C4-2B (cell line): ENCODE results near the gene FGD2.

ENCODE experiments used
- H3K27ac ChIP-seq: fragments of 450-650 bp; 2 replicates; pipeline ENCODE4 v1.5.1; 2017
- CTCF ChIP-seq: fragments of 450-650 bp; conservative IDR thresholded peaks from 2 replicates; pipeline ENCODE4 v1.5.1; 2017; ENCODE audit warnings: mild to moderate bottlenecking
- ZFX ChIP-seq: fragments of 450-650 bp; IDR thresholded peaks from 2 replicates; pipeline ENCODE4 v1.6.1; 2017

Gene FGD2

DNA sequence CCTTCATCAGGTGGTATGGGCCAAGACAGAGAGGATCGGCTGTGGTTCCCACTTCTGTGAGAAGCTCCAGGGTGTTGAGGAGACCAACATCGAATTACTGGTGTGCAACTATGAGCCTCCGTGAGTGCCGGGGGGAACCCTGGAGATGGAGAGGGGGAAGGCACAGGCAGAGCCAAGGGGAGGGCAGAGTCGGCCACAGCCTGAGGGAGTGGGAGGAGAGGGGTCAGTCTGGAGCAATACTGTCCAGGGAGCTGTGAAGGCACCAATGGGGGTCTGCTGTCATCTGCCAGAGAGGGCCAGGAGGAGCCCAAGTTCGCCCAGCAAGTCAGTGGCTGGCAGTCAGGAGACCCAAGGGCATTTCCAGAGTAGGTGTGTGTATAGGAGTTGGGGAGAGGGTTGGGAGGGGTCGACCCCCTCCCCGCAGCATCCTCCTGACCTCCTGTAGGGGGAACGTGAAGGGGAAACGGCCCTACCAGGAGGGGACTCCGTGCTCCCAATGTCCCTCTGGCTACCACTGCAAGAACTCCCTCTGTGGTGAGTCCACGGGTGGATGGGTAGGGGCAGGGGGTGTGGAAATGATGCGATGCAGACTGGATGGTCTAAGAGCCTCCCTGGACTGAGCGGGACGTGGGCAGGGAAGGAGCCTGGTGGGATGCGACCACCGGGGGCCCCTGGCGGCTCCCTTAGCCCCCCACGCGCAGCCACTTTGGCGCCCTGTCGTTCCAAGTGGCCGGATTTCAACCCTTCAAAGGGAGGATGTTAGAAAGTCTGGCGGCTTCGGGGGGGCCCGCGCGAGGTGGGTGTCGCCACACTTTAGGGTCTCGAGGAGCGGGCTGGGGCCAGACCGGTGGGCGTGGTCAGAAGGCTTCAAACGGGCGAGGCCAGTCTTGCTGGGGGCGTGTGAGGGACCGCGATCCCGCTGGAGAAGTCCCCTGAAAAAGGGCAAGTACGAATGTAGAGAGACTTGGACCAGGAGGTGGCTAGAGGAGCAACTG lies 43.7 kb upstream of the FGD2 start:
- TF ChIP-seq CTCF (no peak), ZFX (no peak)
- no peak overlapping the region for H3K27ac ChIP-seq

DNA sequence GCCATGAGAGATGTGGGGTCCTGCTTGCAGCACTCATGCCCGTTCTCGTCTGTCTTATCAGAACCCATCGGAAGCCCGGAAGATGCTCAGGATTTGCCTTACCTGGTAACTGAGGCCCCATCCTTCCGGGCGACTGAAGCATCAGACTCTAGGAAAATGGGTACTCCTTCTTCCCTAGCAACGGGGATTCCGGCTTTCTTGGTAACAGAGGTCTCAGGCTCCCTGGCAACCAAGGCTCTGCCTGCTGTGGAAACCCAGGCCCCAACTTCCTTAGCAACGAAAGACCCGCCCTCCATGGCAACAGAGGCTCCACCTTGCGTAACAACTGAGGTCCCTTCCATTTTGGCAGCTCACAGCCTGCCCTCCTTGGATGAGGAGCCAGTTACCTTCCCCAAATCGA lies 42.6 kb upstream of the FGD2 start:
- TF ChIP-seq CTCF (no peak), ZFX (no peak)
- no peak overlapping the region for H3K27ac ChIP-seq

- H3K27ac ChIP-seq = no peak overlapping the region
- no peak for TF ChIP-seq ZFX
These were observed 41.8 kb upstream of the FGD2 start for GRCh38 chr6:36963451-36964290.

GRCh38 chr6:36964349-36964748 lies 41.1 kb upstream of the FGD2 start:
- no peak for TF ChIP-seq ZFX
- TF ChIP-seq CTCF = no peak
- H3K27ac ChIP-seq = no peak overlapping the region

GRCh38 chr6:36964908-36965307 lies 40.5 kb upstream of the FGD2 start:
- no peak overlapping the region for H3K27ac ChIP-seq
- TF ChIP-seq ZFX (no peak), CTCF (no peak)

DNA sequence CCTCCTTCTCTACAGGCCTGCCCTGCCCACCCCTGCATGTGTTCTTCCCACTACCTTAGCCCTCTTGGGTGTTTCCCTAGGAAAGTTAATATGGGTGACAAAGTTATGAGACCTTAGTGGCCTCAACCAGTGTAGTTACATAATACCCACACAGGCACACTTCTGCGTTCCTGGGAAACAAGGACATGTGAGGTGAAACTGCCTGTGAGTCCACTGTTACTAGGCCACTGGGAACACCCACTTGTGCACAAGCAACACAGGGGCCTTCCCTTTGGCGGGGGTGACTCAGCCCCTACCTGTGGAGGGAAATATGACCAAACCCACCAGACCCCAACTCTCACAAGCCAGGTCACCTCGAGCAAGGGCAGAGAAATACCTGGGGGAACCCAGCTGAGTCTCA lies 38.2 kb upstream of the FGD2 start:
- H3K27ac ChIP-seq = no peak overlapping the region
- TF ChIP-seq CTCF = no peak
- TF ChIP-seq ZFX = no peak

DNA sequence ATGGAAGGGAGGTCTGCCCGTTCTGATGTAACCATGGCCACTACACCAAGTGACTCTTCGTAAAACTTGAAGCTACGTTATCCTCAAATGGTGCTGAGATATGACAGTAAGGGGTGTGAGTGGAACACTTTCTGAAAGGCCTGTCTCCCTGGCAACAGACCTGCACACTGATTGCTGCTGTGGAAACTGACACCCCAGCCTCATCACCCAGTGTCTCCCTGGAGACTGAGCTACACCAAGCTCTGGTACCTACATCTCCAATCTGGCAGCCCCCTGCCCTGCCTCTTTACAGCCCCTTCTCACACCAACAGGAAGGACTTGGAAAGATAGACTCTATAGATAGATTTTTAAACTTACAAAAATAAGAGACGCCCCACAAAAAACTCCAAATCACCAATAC lies 37.7 kb upstream of the FGD2 start:
- TF ChIP-seq ZFX = no peak
- no peak overlapping the region for H3K27ac ChIP-seq

DNA sequence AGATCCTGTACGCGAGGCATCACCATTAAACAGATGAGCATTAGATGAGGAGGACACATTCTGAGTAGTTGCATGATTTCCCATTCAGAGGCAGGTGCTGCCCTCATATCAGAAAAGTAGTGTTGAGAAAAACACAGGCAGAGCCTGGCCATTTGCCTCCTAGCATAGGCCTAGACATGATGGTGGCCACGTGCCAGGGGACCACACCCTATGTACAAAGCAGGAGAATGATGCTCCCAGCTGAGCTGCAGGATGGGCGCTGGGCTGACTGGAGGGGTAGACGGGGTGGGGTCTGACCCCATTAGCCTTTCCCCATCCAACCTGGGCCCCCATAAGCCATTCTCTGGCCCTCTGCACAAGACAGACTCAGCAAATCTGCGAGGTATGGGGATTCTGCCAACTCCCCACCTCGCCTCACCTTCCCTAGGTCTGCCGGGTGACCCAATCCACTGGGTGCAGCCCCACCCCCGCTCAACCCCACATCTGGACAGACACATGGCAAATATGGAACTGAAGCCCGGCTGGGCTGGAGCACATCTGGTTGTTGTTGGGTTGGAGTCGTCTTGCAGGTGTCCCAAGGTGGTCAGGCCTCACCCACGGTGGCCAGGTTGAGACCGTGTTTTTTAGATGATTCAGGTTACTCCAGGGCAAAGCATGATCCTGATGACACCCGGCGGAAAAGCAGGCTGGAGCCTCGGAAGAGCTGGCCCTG lies 37.0 kb upstream of the FGD2 start:
- H3K27ac ChIP-seq = no peak overlapping the region
- no peak for TF ChIP-seq CTCF
- no peak for TF ChIP-seq ZFX
